DMS153 treated with DMSO at 0.1 percent for 48 hours (cell line): Measurements from ENCODE around the gene ZNF804A.

Source experiments
- DNase-seq: peaks from one replicate; lab custom pipeline; 2025; ENCODE audit not compliant: unreplicated experiment; lab: John Stamatoyannopoulos, UW

Gene ZNF804A

DNA sequence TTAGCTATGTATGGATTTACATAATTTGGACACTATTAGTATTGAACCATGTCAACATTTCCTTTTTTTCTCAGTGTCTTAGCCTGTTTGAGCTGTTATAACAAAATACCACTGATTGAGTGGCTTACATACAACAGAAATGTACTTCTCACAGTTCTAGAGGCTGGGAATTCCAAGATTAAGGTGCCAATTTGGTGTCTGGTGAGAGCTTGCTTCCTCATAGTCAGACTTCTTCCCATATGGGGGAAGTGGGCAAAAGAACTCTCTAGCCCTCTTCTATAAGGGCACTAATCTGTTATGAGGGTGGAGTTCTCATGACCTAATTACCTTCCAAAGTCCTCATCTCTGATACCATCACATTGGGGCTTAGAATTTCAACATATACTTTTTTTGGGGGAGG is 12.6 kb downstream of the ZNF804A start:
- DNase-seq, result no peak

- DNase-seq, result no peak
These were observed 13.2 kb downstream of the ZNF804A start for GRCh38 chr2:184611361-184612085.

DNA sequence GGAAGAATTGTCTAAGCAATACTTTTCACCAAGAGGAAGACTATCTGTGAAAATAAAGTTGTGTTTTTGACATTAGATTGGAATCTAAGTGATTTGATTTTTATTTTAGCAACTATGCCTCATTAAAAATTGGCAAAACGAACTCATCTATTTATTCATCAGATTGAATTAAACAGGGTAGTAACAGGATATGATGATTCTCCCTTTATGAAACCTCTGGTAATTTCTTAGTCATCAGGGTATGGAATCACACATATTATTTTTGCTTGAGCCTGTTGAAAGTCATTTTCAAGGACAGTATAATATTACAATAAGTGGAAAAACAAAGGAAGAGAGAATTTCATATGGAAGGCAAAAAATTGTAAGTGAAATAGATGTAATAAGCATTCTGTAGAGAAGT is 22.0 kb downstream of the ZNF804A start:
- DNase-seq, result no peak

DNA sequence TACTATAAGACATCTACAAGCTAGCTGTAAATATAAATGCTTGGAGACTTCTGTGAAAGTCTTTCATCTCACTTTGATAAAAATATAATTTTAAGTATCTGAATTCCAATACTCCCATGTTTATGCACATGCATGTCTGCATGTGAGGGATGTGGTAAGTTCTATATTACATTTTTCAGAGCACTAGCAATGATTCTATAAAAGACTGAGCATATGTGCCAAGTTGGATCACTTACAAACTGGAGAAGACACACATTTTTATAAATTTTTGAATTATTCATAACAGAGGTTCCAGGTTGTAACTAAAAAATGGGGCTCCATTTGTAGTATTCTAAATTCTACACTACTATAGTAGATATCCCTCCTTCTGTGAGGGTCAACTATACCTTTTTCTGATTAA is 26.0 kb downstream of the ZNF804A start:
- no peak for DNase-seq

- DNase-seq, result no peak
These were observed 29.7 kb downstream of the ZNF804A start for GRCh38 chr2:184628051-184628450.

DNA sequence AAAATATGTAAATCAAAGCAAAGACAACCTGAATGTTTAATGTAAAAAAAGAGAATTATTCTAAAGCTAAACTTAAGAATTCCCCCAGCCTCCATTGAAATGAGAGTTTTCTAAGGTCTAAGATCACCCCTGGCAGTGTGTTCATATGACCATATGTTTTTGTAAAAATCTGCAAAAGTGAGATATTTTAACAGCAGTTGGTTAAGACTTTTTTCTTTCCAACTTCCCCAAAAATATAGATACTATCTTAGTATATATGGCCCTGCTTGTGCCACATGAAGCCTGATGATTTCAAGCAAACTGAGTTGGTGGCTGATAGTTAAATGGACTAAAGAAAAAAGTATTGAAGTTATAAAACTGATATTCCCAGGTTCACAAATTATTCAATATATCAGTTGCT is 35.4 kb downstream of the ZNF804A start:
- DNase-seq, result no peak

DNA sequence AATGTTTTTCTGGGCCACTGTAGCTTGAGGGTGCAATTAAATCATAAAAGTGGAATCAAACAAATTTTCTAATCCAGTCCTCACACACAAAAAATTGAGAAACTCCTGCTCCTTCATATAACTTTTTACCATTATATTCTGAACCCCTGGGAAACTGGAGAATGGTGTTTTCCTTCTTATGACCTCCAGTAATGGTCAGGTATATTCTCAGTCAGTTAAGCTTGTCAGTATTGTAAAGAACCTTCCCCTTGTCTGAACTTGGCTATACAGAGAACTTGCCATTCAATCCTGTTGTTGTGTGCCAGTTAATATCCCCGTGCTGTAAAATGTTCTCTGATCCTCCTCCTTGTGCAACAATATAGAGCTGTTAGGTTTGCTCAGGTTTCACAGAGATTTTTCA is 39.5 kb downstream of the ZNF804A start:
- DNase-seq, result no peak

DNA sequence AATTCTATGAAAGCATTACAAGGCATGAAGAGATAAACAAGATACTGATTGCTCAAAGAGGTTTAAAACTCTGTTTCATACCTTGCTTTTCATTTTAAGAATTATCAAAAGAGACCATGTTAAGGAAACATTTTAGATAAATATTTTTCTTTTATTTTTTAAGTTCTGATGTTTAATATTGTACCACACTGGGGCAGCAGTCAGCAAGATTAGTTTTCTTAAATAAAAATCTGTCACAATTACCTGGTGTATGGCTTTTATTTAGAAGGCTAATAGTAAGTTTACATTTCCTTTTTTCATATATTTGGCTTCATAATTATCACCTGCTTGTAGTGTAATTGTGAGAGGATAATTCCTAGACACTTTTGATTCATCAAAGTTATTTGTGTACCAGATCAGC is 46.4 kb downstream of the ZNF804A start:
- no peak for DNase-seq

- no peak for DNase-seq
These were observed 47.8 kb downstream of the ZNF804A start for GRCh38 chr2:184646177-184646576.

- no peak for DNase-seq
These were observed 48.3 kb downstream of the ZNF804A start for GRCh38 chr2:184646593-184646992.

GRCh38 chr2:184654945-184655344 is 56.6 kb downstream of the ZNF804A start:
- no peak for DNase-seq

- DNase-seq, result no peak
These were observed 78.8 kb downstream of the ZNF804A start for GRCh38 chr2:184677171-184677570.

DNA sequence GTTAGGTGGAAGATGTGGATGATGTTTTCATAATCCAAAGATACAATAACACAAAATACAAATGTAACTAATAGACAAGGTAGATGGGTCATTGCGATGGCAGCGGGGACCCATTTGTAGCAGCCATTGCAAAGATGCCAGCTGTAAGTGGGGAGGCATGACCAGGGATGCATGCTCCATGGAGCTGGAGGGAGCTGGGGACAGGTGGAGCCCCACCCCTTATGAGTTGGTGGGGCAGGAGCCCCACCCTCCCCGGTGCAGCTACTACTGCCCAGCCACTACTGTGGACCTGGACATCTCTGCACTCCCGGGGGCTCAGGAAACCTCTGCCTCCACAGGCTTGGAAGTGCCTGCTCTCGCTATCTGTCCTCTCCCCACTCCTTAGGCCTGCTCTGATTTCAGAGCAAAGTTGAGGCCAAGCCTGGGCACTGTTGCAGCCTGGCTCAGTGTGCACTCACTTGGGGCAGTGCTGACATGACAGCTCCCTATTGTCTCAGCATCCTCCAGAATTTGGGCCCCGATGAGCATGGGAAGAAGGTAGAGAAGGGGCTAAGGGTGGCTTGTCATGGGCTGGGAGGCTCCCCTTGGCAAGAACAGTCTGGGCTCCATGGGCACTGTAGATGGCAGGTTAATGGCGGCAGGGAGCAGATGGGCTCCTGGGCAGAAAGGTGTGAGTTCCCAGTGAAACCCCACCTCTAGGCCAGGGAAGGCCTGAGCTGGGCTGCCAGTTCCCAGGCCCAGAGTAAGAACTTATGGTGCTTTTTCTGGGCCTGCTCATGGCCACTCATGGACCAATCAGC is 81.1 kb downstream of the ZNF804A start:
- no peak for DNase-seq

GRCh38 chr2:184680825-184681224 is 82.5 kb downstream of the ZNF804A start:
- DNase-seq, result no peak

- no peak for DNase-seq
These were observed 83.5 kb downstream of the ZNF804A start for GRCh38 chr2:184681642-184682321.

GRCh38 chr2:184683911-184684310 is 85.6 kb downstream of the ZNF804A start:
- no peak for DNase-seq

GRCh38 chr2:184685999-184686841 is 87.9 kb downstream of the ZNF804A start:
- no peak for DNase-seq

DNA sequence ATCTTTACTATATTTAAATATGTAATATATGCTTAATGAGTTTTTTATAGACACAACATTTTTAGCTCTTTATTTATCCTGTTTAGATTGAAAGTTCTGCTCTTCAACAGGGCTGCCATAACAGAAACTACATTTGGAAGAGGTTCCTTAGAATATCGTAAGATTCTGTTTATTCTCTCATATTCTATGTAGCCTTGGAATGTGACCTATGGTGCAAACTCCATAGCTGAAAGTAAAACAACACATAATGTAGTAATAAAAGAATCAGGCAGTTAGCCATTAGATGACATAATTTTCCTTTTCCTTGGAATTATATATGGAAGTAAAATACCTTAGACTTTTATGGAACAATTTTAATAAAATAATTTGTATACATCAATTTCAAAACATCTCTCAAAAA is 91.3 kb downstream of the ZNF804A start:
- DNase-seq, result no peak

GRCh38 chr2:184692141-184692734 is 93.9 kb downstream of the ZNF804A start:
- peak; percentile 79 for DNase-seq

- DNase-seq, result no peak
These were observed 98.3 kb downstream of the ZNF804A start for GRCh38 chr2:184696644-184697043.

DNA sequence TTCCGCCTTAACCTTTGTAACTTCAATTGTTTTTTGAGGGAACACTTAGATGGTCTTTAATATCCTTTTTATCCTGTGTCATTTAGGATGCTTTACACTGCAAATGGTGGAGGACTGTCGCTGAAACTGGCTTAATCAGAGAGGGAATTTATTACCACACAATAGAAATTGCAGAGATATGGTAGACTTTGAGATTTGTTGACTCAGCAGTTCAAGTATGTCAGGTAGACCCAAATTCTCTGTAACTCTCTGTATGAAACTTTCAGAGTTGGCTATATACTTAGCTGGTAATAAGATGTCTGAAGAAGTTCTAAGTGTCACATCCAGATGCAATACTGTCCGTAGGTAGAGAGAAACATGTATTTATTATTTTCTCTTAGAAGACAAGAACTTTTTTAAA is 100.1 kb downstream of the ZNF804A start:
- DNase-seq, result no peak
